Measurements from ENCODE around the gene BBS2.
A peak's percentile ranks its signal among the peaks of the same experiment; 100 is the strongest.

BBS2 gene

GRCh38 chr16:56477096-56477878 lies 42.5 kb downstream of the BBS2 start:
- DNase-seq (ENCODE audit: low spot score), result peak; percentile 88

- DNase-seq (ENCODE audit: low spot score), result no peak
Observed at GRCh38 chr16:56475201-56475600, 44.6 kb downstream of the BBS2 start.

GRCh38 chr16:56470666-56471065 lies 49.2 kb downstream of the BBS2 start:
- no peak for DNase-seq (ENCODE audit: low spot score)

- DNase-seq (ENCODE audit: low spot score), result no peak
Observed at GRCh38 chr16:56470232-56470631, 49.6 kb downstream of the BBS2 start.

- DNase-seq (ENCODE audit: low spot score), result no peak
Observed at GRCh38 chr16:56469748-56470147, 50.1 kb downstream of the BBS2 start.

- DNase-seq (ENCODE audit: low spot score), result no peak
Observed at GRCh38 chr16:56468800-56469199, 51.0 kb downstream of the BBS2 start.

GRCh38 chr16:56466344-56466743 lies 53.5 kb downstream of the BBS2 start:
- DNase-seq (ENCODE audit: low spot score), result no peak

GRCh38 chr16:56463153-56463552 lies 56.7 kb downstream of the BBS2 start:
- DNase-seq (ENCODE audit: low spot score), result no peak

GRCh38 chr16:56462064-56462796 lies 57.6 kb downstream of the BBS2 start:
- no peak for DNase-seq (ENCODE audit: low spot score)

GRCh38 chr16:56460101-56460500 lies 59.7 kb downstream of the BBS2 start:
- peak; percentile 11 for DNase-seq (ENCODE audit: low spot score)

- no peak for DNase-seq (ENCODE audit: low spot score)
Observed at GRCh38 chr16:56457927-56458470, 61.8 kb downstream of the BBS2 start.

- DNase-seq (ENCODE audit: low spot score), result peak; percentile 67
Observed at GRCh38 chr16:56451753-56452689, 67.8 kb downstream of the BBS2 start.

GRCh38 chr16:56450986-56451752 lies 68.7 kb downstream of the BBS2 start, which contains the start of the genes NUDT21 and OGFOD1:
Gene NUDT21 (minus strand): TSS chr16:56451332. CDS start chr16:56451202, 130 bp downstream.
Gene OGFOD1 (plus strand): TSS chr16:56451554. CDS start chr16:56451613, 59 bp downstream.
- DNase-seq (ENCODE audit: low spot score), result peak; percentile 99

GRCh38 chr16:56450275-56450985 lies 69.4 kb downstream of the BBS2 start:
- DNase-seq (ENCODE audit: low spot score), result peak; percentile 48

- no peak for DNase-seq (ENCODE audit: low spot score)
Observed at GRCh38 chr16:56448005-56448404, 71.8 kb downstream of the BBS2 start.

GRCh38 chr16:56447286-56447685 lies 72.5 kb downstream of the BBS2 start:
- no peak for DNase-seq (ENCODE audit: low spot score)

- no peak for DNase-seq (ENCODE audit: low spot score)
Observed at GRCh38 chr16:56438038-56438437, 81.8 kb downstream of the BBS2 start.

GRCh38 chr16:56436258-56436657 lies 83.6 kb downstream of the BBS2 start:
- DNase-seq (ENCODE audit: low spot score), result no peak
